ENCODE results near the gene BABAM2.

GRCh38 chr2:27863146-27863545 lies 27.4 kb upstream of the BABAM2 start:
- TF ChIP-seq CTCF (conservative IDR thresholded peaks at IDR 0.05; ENCODE audit: low read length) (no peak), EZH2phosphoT487 (IDR thresholded peaks at IDR 0.05; ENCODE audit: borderline replicate concordance, low read depth, low read length) (no peak)
